Osteocyte (in vitro differentiated cells): ENCODE data around the gene IRF5. TPM values are rescaled to one million over a fixed set of nuclear protein-coding genes. Genes with fewer than 3 reads are reported as not detected.

ENCODE experiments used
- DNase-seq: peaks from one replicate; pipeline ENCODE4 v3.0.0; 2021; ENCODE audit warnings: mixed read lengths; ENCODE audit not compliant: unreplicated experiment; ENCODE audit errors: extremely low spot score
- H3K27ac Mint-ChIP-seq: one replicate; pipeline ENCODE4 v1.8.0; 2021; ENCODE audit warnings: mild to moderate bottlenecking, mixed read lengths; ENCODE audit not compliant: unreplicated experiment
- H3K27me3 Mint-ChIP-seq: one replicate; pipeline ENCODE4 v1.8.0; 2021; ENCODE audit warnings: mixed read lengths; ENCODE audit not compliant: unreplicated experiment
- H3K36me3 Mint-ChIP-seq: one replicate; pipeline ENCODE4 v1.8.0; 2021; ENCODE audit warnings: mixed read lengths; ENCODE audit not compliant: unreplicated experiment
- H3K4me1 Mint-ChIP-seq: one replicate; pipeline ENCODE4 v1.8.0; 2021; ENCODE audit warnings: mixed read lengths; ENCODE audit not compliant: unreplicated experiment
- H3K4me3 Mint-ChIP-seq: one replicate; pipeline ENCODE4 v1.8.0; 2021; ENCODE audit warnings: mild to moderate bottlenecking, moderate library complexity, mixed read lengths; ENCODE audit not compliant: unreplicated experiment
- H3K9me3 Mint-ChIP-seq: one replicate; pipeline ENCODE4 v1.8.0; 2021; ENCODE audit warnings: mixed read lengths; ENCODE audit not compliant: unreplicated experiment
- long read RNA-seq: library from polyadenylated mRNA; unstranded; transcript quantifications from one replicate; pipeline ENCODE4 v2.0.0, GENCODE V29; 2021
- total RNA-seq: library from RNA; stranded (reverse); gene quantifications from 2 replicates; pipeline ENCODE4 v1.2.1, GENCODE V29; 2021
- TF ChIP-seq, protein P1 (sequence below): fragments of 200-600 bp; sonication (generic); IDR thresholded peaks from 2 replicates; pipeline ENCODE4 v1.5.0; 2021; ENCODE audit warnings: antibody characterized with exemption, mild to moderate bottlenecking, moderate library complexity

IRF5 gene, protein sequence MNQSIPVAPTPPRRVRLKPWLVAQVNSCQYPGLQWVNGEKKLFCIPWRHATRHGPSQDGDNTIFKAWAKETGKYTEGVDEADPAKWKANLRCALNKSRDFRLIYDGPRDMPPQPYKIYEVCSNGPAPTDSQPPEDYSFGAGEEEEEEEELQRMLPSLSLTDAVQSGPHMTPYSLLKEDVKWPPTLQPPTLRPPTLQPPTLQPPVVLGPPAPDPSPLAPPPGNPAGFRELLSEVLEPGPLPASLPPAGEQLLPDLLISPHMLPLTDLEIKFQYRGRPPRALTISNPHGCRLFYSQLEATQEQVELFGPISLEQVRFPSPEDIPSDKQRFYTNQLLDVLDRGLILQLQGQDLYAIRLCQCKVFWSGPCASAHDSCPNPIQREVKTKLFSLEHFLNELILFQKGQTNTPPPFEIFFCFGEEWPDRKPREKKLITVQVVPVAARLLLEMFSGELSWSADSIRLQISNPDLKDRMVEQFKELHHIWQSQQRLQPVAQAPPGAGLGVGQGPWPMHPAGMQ
- total RNA-seq: 0.24 TPM in 1 of 2 replicates, not detected in the other
- long read RNA-seq: 0 reads

DNA sequence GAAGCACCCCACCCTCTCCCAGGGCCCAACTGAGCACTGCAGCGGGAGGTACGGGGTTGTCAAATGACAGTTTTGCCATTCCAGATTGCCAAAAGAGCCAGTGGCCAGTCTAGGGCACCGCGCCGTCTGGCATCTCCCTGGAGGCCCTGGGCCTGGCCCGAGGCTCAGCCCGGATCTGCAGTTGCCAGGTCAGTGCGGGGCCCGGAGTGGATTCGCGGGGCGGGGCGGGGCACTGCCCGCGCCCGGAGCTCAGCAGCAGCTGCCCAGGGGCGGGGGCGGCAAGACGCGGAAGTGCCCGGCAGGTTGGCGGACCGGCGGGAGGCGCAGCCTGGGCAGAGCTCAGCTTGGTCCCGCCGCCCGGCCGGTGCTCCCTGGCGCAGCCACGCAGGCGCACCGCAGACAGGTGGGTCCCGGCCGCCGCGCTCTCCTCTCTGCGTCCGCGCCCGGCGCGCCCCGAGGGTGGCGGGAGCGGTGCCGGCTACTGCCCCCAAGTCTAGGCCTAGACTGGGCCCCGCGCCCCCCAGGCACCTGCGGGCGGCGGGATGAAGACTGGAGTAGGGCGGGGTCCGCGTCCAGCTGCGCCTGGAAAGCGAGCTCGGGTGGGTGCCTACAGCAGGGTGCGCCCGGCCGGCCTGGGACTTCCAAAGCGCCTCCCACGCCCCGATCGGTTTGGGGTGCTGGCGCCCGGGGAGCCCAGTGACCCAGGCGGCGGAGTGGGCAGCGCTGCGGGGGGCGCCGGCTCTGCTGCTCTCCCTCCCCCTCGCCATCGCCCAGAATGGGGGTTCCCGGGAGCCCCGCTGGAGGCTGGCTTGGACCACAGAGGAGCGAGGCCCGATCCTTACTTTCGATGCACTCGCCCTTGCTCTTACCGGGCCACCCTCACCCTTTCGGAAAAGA lies at the start of gene IRF5:
Gene IRF5 (plus strand): TSS at position 281 of the 897 bp plus-strand sequence. CDS start 4,155 bp downstream, outside the sequence.
- no peak for DNase-seq
- TF ChIP-seq, protein P1, sequence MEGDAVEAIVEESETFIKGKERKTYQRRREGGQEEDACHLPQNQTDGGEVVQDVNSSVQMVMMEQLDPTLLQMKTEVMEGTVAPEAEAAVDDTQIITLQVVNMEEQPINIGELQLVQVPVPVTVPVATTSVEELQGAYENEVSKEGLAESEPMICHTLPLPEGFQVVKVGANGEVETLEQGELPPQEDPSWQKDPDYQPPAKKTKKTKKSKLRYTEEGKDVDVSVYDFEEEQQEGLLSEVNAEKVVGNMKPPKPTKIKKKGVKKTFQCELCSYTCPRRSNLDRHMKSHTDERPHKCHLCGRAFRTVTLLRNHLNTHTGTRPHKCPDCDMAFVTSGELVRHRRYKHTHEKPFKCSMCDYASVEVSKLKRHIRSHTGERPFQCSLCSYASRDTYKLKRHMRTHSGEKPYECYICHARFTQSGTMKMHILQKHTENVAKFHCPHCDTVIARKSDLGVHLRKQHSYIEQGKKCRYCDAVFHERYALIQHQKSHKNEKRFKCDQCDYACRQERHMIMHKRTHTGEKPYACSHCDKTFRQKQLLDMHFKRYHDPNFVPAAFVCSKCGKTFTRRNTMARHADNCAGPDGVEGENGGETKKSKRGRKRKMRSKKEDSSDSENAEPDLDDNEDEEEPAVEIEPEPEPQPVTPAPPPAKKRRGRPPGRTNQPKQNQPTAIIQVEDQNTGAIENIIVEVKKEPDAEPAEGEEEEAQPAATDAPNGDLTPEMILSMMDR: no peak
- peaks cover 43% of the 10 kb centered on the region for H3K27me3 Mint-ChIP-seq
- no peak within 1 kb of the TSS for H3K27ac Mint-ChIP-seq
- H3K9me3 Mint-ChIP-seq: no peaks in the 10 kb centered on the region
- H3K36me3 Mint-ChIP-seq: no peaks in the 10 kb centered on the region
- peaks cover 10% of the 10 kb centered on the region for H3K4me1 Mint-ChIP-seq
- peak within 1 kb of the TSS; percentile 66 for H3K4me3 Mint-ChIP-seq

DNA sequence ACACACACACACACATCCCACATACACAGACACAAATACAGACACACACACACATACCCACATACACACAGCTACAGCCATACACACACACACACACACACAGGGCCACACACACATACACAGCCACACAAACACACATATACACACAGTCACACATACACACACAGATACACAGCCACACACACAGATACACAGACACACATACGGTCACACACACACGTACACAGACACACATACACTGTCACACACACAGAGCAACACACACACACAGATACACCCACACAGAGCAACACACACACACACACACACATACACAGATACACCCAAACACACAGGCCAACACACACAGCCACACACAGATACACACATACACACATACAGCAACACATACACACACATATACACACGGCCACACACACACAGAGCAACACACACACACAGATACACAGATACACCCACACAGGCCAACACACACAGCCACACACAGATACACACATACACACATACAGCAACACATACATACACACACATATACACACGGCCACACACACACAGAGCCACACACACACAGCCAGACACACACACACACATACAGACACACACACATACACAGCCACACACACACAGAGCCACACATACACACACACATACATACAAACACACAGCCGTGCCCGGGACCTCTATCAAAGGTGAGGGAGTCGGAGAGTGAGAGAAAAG lies 49.5 kb upstream of the IRF5 start:
- no peak overlapping the region for H3K27ac Mint-ChIP-seq
- TF ChIP-seq, protein P1: no peak
- peaks cover 5% of the 10 kb centered on the region for H3K4me1 Mint-ChIP-seq
- no peaks in the 10 kb centered on the region for H3K9me3 Mint-ChIP-seq
- no peaks in the 10 kb centered on the region for H3K36me3 Mint-ChIP-seq
- H3K27me3 Mint-ChIP-seq: no peaks in the 10 kb centered on the region
- no peak overlapping the region for H3K4me3 Mint-ChIP-seq
- no peak for DNase-seq

DNA sequence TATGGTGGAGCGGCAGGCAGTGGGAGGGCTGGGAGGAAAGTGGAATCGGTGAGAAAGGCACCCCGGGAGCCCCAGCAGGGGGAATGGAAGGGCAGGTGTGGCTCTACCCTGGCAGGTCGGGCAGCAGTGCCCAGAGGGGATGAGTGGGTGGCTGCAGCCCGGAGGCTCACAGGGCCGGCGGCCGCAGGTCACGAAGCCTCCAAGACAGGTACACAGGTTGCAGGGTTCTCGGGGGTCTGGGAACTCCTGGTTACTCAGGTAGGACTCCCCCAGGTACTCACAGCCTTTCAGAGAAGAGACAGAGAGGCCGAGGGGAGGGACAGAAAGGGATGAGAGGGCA lies 49.0 kb upstream of the IRF5 start:
- no peaks in the 10 kb centered on the region for H3K27me3 Mint-ChIP-seq
- TF ChIP-seq, protein P1: no peak
- H3K4me1 Mint-ChIP-seq: peaks cover 3% of the 10 kb centered on the region
- H3K4me3 Mint-ChIP-seq: no peak overlapping the region
- no peak for DNase-seq
- H3K27ac Mint-ChIP-seq: no peak overlapping the region
- H3K9me3 Mint-ChIP-seq: no peaks in the 10 kb centered on the region
- H3K36me3 Mint-ChIP-seq: no peaks in the 10 kb centered on the region

DNA sequence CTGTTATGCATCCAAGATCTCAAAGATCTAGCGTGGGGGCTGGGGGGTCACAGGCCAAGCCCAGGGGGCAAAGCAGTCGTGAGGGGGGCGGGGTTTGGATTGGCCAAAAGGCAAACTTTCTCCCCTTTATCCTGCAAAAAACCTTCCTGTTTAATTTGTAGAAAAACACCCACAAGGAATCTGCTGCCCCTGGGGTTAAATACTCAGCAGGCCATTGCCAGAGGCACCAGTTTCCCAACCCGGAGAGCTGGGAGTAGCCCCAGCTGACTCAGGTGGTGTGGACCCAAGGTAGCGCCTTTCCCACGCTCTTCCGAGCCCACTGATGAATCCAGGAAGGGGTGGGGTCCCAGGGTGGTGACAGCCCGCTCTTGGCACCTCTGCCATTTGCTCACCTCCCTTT lies 48.6 kb upstream of the IRF5 start:
- TF ChIP-seq, protein P1: no peak
- Mint-ChIP-seq H3K4me3 (no peak overlapping the region), H3K9me3 (no peaks in the 10 kb centered on the region), H3K27me3 (no peaks in the 10 kb centered on the region), H3K4me1 (peaks cover 3% of the 10 kb centered on the region), H3K36me3 (no peaks in the 10 kb centered on the region), H3K27ac (no peak overlapping the region)
- DNase-seq: no peak
